B cell (primary cell): ENCODE measurements around the gene GLIS1. TPM values are rescaled to one million over a fixed set of nuclear protein-coding genes. Genes with fewer than 3 reads are reported as not detected.

Experiments
- ATAC-seq: fragments of 200-7000 bp; cut with Tn5 transposase; one replicate; pipeline ENCODE4 v1.10.0; 2021; ENCODE audit warnings: low read depth, mild to moderate bottlenecking, moderate number of reproducible peaks, moderate library complexity
- CTCF ChIA-PET: fragments of 350-600 bp; sonication (Branson Sonifier 250); formaldehyde crosslinking; loops from one replicate; lab custom pipeline; 2021; ENCODE audit warnings: antibody characterized with exemption, inconsistent platforms; lab: Charles Lee
- POLR2A ChIA-PET: fragments of 350-600 bp; sonication (Branson Sonifier 250); formaldehyde crosslinking; loops from one replicate; lab custom pipeline; 2021; ENCODE audit warnings: antibody characterized with exemption; lab: Charles Lee
- DNase-seq: peaks from one replicate; pipeline ENCODE4 v3.0.0; 2013
- H2AFZ ChIP-seq: 2 replicates; pipeline ENCODE4 v1.6.1; 2012; ENCODE audit warnings: mild to moderate bottlenecking, low read depth, low read length; ENCODE audit not compliant: insufficient read depth, poor library complexity, severe bottlenecking
- H3K27ac ChIP-seq, 2 donors: 1 replicate in 1 of 2; 2 replicates in 1 of 2; pipeline ENCODE4 v1.5.1; 2012 to 2013; ENCODE audit warnings: low read length in 2 of 2, mild to moderate bottlenecking in 2 of 2, moderate library complexity in 1 of 2
- H3K27me3 ChIP-seq, 4 experiments: fragments of 200-600 bp in 1 of 4; sonication (generic) in 1 of 4; replicated peaks in 1 of 4; 1 replicate in 2 of 4; 2 replicates in 2 of 4; pipeline versions ENCODE4 v1.6.1 to v1.7.0; 2013 to 2016; ENCODE audit warnings: low read length in 3 of 4, mild to moderate bottlenecking in 2 of 4, mixed read lengths in 1 of 4, moderate library complexity in 1 of 4; ENCODE audit not compliant: insufficient read depth in 4 of 4, control insufficient read depth in 3 of 4; ENCODE audit errors: control extremely low read depth in 1 of 4
- H3K36me3 ChIP-seq, 2 experiments: replicated peaks in 1 of 2; 1 replicate in 1 of 2; 2 replicates in 1 of 2; pipeline versions ENCODE4 v1.6.1 to v1.7.1; 2013; ENCODE audit warnings: low read length in 1 of 2; ENCODE audit not compliant: insufficient read depth in 2 of 2, control insufficient read depth in 1 of 2; ENCODE audit errors: control extremely low read depth in 1 of 2, extremely low read depth in 1 of 2
- H3K4me1 ChIP-seq, 2 donors: fragments of 200-600 bp in 1 of 2; sonication (generic) in 1 of 2; 1 replicate in 1 of 2; 2 replicates in 1 of 2; pipeline versions ENCODE4 v1.5.1 to v1.6.1; 2013 to 2017; ENCODE audit warnings: low read length in 2 of 2; ENCODE audit not compliant: control insufficient read depth in 2 of 2, insufficient read depth in 2 of 2
- H3K4me2 ChIP-seq: replicated peaks from 2 replicates; pipeline ENCODE3; 2012; ENCODE audit warnings: mild to moderate bottlenecking, low read depth, low read length; ENCODE audit not compliant: poor library complexity, severe bottlenecking
- H3K4me3 ChIP-seq, 5 experiments: fragments of 200-600 bp in 1 of 5; sonication (generic) in 1 of 5; 1 replicate in 3 of 5; 2 replicates in 2 of 5; pipeline versions ENCODE4 v1.5.1 to v1.7.0; 2011 to 2016; ENCODE audit warnings: low read length in 4 of 5, mild to moderate bottlenecking in 4 of 5, low read depth in 2 of 5, control low read depth in 1 of 5, moderate library complexity in 1 of 5; ENCODE audit not compliant: insufficient read depth in 1 of 5; ENCODE audit errors: control extremely low read depth in 1 of 5, extremely low read depth in 1 of 5
- H3K79me2 ChIP-seq: fragments of 200-600 bp; sonication (generic); one replicate; pipeline ENCODE4 v1.6.0; 2016; ENCODE audit warnings: low read length; ENCODE audit not compliant: control insufficient read depth, insufficient read depth
- H3K9ac ChIP-seq: fragments of 200-600 bp; sonication (generic); 2 replicates; pipeline ENCODE4 v1.6.1; 2017; ENCODE audit warnings: mild to moderate bottlenecking, low read length, moderate library complexity
- H3K9me3 ChIP-seq, 3 donors: one replicate each; pipeline versions ENCODE4 v1.6.1 to v1.7.1; 2013; ENCODE audit warnings: low read length in 2 of 3; ENCODE audit not compliant: control insufficient read depth in 2 of 3, insufficient read depth in 1 of 3; ENCODE audit errors: control extremely low read depth in 1 of 3
- H4K20me1 ChIP-seq: 2 replicates; pipeline ENCODE4 v1.6.0; 2012; ENCODE audit warnings: mild to moderate bottlenecking, low read length; ENCODE audit not compliant: insufficient read depth, control insufficient read depth, poor library complexity, severe bottlenecking
- H3K27ac Mint-ChIP-seq: one replicate; pipeline ENCODE4 v1.8.0; 2021; ENCODE audit warnings: mixed read lengths
- H3K27me3 Mint-ChIP-seq: one replicate; pipeline ENCODE4 v1.8.0; 2021; ENCODE audit warnings: mixed read lengths
- H3K4me1 Mint-ChIP-seq: one replicate; pipeline ENCODE4 v1.8.0; 2021; ENCODE audit warnings: mixed read lengths
- H3K4me3 Mint-ChIP-seq: one replicate; pipeline ENCODE4 v1.8.0; 2021; ENCODE audit warnings: mixed read lengths
- H3K9me3 Mint-ChIP-seq: one replicate; pipeline ENCODE4 v1.8.0; 2022; ENCODE audit warnings: mixed read lengths; ENCODE audit not compliant: insufficient read depth
- EZH2 ChIP-seq: IDR thresholded peaks from 2 replicates; pipeline ENCODE4 v1.6.1; 2012; ENCODE audit warnings: borderline replicate concordance, low read depth, mild to moderate bottlenecking, moderate library complexity, low read length; ENCODE audit not compliant: insufficient read depth, poor library complexity, severe bottlenecking
- WGBS: methylation state at CpG from one replicate; pipeline ENCODE4 v1.1.5; 2013; ENCODE audit warnings: missing lambda C conversion rate; ENCODE audit not compliant: insufficient coverage; 5-methylcytosine and 5-hydroxymethylcytosine counted together
- intact Hi-C: fragments of 100-400 bp; cut with micrococcal nuclease; formaldehyde crosslinking; loops from one replicate; pipeline ENCODE4 v1.10.0; 2022
- polyA plus RNA-seq: library from polyadenylated mRNA; depleted of rRNA; stranded (reverse); fragments of >200 nt; gene quantifications from 2 replicates; pipeline ENCODE4 v1.2.3, GENCODE V29; 2012
- total RNA-seq, 2 donors: library from RNA; stranded (reverse); fragments of 120-200 nt in 1 of 2; gene quantifications; 1 replicate in 1 of 2; 2 replicates in 1 of 2; pipeline versions ENCODE4 v1.2.3 to v1.2.4, GENCODE V29; 2013 to 2022
- TF ChIP-seq, protein P1 (sequence below): fragments of 200-600 bp; IDR thresholded peaks from one replicate; pipeline ENCODE4 v1.8.0; 2022; ENCODE audit warnings: antibody characterized with exemption, mild to moderate bottlenecking

The GLIS1 gene
- total and polyA plus RNA-seq, 2 donors (not counting 1 experiment from before 2014, with no cell fraction given): not detected

GRCh38 chr1:53520481-53520880, 218.5 kb downstream of the GLIS1 start:
- ChIA-PET POLR2A (no interaction called here), CTCF (no interaction called here)
- Mint-ChIP-seq H3K9me3 (no peaks in the 10 kb centered on the region), H3K4me1 (no peaks in the 10 kb centered on the region), H3K27ac (no peak overlapping the region), H3K27me3 (no peaks in the 10 kb centered on the region), H3K4me3 (no peak overlapping the region)
- intact Hi-C loops: no loop called here
- H3K9ac ChIP-seq: no peak overlapping the region
- no peaks in the 10 kb centered on the region for H3K79me2 ChIP-seq
- H3K4me1 ChIP-seq: no peaks in the 10 kb centered on the region
- no peaks in the 10 kb centered on the region for H4K20me1 ChIP-seq
- no peaks in the 10 kb centered on the region for H3K9me3 ChIP-seq
- no peaks in the 10 kb centered on the region for H3K36me3 ChIP-seq
- no peak overlapping the region for H2AFZ ChIP-seq
- H3K27me3 ChIP-seq: no peaks in the 10 kb centered on the region
- DNase-seq: no peak
- TF ChIP-seq, protein P1, sequence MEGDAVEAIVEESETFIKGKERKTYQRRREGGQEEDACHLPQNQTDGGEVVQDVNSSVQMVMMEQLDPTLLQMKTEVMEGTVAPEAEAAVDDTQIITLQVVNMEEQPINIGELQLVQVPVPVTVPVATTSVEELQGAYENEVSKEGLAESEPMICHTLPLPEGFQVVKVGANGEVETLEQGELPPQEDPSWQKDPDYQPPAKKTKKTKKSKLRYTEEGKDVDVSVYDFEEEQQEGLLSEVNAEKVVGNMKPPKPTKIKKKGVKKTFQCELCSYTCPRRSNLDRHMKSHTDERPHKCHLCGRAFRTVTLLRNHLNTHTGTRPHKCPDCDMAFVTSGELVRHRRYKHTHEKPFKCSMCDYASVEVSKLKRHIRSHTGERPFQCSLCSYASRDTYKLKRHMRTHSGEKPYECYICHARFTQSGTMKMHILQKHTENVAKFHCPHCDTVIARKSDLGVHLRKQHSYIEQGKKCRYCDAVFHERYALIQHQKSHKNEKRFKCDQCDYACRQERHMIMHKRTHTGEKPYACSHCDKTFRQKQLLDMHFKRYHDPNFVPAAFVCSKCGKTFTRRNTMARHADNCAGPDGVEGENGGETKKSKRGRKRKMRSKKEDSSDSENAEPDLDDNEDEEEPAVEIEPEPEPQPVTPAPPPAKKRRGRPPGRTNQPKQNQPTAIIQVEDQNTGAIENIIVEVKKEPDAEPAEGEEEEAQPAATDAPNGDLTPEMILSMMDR: no peak
- TF ChIP-seq EZH2: no peak
- H3K27ac ChIP-seq: no peak overlapping the region
- H3K4me3 ChIP-seq: no peak overlapping the region
- no peak overlapping the region for H3K4me2 ChIP-seq
- ATAC-seq: no peak
- 89% methylated on average over 13 of the region's 13 CpGs for WGBS

- H3K9ac ChIP-seq: no peak overlapping the region
- no peak overlapping the region for H2AFZ ChIP-seq
- Mint-ChIP-seq H3K4me1 (no peaks in the 10 kb centered on the region), H3K9me3 (no peaks in the 10 kb centered on the region), H3K4me3 (no peak overlapping the region), H3K27ac (no peak overlapping the region), H3K27me3 (no peaks in the 10 kb centered on the region)
- no peaks in the 10 kb centered on the region for H4K20me1 ChIP-seq
- no peak for ATAC-seq
- H3K4me2 ChIP-seq: no peak overlapping the region
- no peaks in the 10 kb centered on the region for H3K4me1 ChIP-seq
- intact Hi-C loops: no loop called here
- no peak for DNase-seq
- H3K9me3 ChIP-seq: no peaks in the 10 kb centered on the region
- no peaks in the 10 kb centered on the region for H3K79me2 ChIP-seq
- no peaks in the 10 kb centered on the region for H3K36me3 ChIP-seq
- CTCF ChIA-PET: no interaction called here
- H3K27me3 ChIP-seq: no peaks in the 10 kb centered on the region
- no peak overlapping the region for H3K4me3 ChIP-seq
- POLR2A ChIA-PET: no interaction called here
- TF ChIP-seq EZH2: no peak
- TF ChIP-seq, protein P1: no peak
- WGBS: 59% methylated on average over 8 of the region's 8 CpGs
- H3K27ac ChIP-seq: no peak overlapping the region
These were observed 219.5 kb downstream of the GLIS1 start for GRCh38 chr1:53519421-53519820.
